H1 (cell line): Measurements from ENCODE around the gene EPHA4.

Source experiments
- JUN ChIP-seq: IDR thresholded peaks from 2 replicates; pipeline ENCODE4 v1.6.1; 2011; ENCODE audit warnings: low read depth, mild to moderate bottlenecking, improper control_type of control experiment, low read length
- KDM5A ChIP-seq: fragments of 200-600 bp; IDR thresholded peaks from 2 replicates; pipeline ENCODE4 v1.7.1; 2012; ENCODE audit warnings: mild to moderate bottlenecking, low read length, inconsistent platforms, mixed read lengths
- RNF2 ChIP-seq: fragments of 200-900, 300-1000 bp; sonication (generic); IDR thresholded peaks from 2 replicates; pipeline ENCODE4 v1.7.1; 2016; ENCODE audit warnings: borderline replicate concordance, low read depth, mild to moderate bottlenecking, antibody characterized with exemption, low read length; ENCODE audit not compliant: poor library complexity, severe bottlenecking; ENCODE audit errors: missing control alignments

DNA sequence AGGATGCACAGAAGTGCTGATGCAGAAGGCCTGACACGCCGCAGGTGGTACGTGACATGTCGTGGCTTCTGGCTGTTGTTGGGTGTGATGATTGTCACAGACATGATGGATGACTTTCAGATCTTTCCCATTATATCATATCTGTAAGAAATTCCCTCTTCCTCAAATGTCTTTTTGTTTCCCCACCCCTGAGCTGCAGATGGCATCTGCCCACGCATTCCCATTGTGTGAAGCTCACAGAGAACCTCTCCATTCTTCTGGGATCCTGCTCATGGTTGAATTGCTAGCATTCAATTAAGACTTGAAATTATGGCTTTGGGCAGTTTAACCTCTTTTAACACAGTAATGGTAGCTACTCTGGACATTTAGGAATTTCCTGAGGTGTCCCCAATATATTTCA, 28.3 kb upstream of the EPHA4 start:
- TF ChIP-seq KDM5A (no peak), JUN (no peak), RNF2 (no peak)
